ENCODE results near the gene CD36.

- TF ChIP-seq POLR2A (IDR thresholded peaks at IDR 0.05), result no peak
- TF ChIP-seq, protein P1, sequence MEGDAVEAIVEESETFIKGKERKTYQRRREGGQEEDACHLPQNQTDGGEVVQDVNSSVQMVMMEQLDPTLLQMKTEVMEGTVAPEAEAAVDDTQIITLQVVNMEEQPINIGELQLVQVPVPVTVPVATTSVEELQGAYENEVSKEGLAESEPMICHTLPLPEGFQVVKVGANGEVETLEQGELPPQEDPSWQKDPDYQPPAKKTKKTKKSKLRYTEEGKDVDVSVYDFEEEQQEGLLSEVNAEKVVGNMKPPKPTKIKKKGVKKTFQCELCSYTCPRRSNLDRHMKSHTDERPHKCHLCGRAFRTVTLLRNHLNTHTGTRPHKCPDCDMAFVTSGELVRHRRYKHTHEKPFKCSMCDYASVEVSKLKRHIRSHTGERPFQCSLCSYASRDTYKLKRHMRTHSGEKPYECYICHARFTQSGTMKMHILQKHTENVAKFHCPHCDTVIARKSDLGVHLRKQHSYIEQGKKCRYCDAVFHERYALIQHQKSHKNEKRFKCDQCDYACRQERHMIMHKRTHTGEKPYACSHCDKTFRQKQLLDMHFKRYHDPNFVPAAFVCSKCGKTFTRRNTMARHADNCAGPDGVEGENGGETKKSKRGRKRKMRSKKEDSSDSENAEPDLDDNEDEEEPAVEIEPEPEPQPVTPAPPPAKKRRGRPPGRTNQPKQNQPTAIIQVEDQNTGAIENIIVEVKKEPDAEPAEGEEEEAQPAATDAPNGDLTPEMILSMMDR (IDR thresholded peaks at IDR 0.05), result no peak
- no peak for TF ChIP-seq POLR2AphosphoS5 (IDR thresholded peaks at IDR 0.05)
Observed at GRCh38 chr7:80629023-80629422, 9.4 kb upstream of the CD36 start.

All from breast epithelium (tissue), 3 donors.